GM19467 (cell line): ENCODE data around the gene RPL19.
"Not testable (repeated sequence)": the region's sequence is repeated elsewhere in the genome, so short reads cannot be mapped to it uniquely, and the experiment has no call there.

Source experiments
- ATAC-seq: cut with Tn5 transposase; IDR thresholded peaks from one replicate; pipeline ENCODE4 v1.9.1; 2021; ENCODE audit warnings: mild to moderate bottlenecking, moderate library complexity; ENCODE audit not compliant: unreplicated experiment

RPL19 gene

DNA sequence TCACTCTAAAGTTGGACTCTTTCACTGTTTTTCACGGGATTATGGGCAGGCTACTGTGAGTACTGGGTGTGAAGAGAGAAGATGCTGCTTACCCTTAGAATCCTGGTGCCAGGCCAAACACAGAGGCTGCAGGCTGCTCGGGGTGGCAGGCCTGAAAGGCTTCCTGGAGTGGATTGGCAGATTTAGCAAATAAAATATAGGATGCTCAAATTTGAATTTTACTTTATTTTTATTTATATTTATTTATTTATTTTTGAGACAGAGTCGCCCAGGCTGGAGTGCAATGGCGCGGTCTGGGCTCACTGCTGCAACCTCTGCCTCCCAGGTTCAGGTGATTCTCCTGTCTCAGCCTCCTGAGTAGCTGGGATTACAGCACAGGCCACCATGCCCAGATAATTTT lies 40.5 kb downstream of the RPL19 start:
- no peak for ATAC-seq

GRCh38 chr17:39243155-39243554 lies 43.1 kb downstream of the RPL19 start:
- ATAC-seq = no peak

GRCh38 chr17:39244016-39244599 lies 44.0 kb downstream of the RPL19 start:
- ATAC-seq = no peak

DNA sequence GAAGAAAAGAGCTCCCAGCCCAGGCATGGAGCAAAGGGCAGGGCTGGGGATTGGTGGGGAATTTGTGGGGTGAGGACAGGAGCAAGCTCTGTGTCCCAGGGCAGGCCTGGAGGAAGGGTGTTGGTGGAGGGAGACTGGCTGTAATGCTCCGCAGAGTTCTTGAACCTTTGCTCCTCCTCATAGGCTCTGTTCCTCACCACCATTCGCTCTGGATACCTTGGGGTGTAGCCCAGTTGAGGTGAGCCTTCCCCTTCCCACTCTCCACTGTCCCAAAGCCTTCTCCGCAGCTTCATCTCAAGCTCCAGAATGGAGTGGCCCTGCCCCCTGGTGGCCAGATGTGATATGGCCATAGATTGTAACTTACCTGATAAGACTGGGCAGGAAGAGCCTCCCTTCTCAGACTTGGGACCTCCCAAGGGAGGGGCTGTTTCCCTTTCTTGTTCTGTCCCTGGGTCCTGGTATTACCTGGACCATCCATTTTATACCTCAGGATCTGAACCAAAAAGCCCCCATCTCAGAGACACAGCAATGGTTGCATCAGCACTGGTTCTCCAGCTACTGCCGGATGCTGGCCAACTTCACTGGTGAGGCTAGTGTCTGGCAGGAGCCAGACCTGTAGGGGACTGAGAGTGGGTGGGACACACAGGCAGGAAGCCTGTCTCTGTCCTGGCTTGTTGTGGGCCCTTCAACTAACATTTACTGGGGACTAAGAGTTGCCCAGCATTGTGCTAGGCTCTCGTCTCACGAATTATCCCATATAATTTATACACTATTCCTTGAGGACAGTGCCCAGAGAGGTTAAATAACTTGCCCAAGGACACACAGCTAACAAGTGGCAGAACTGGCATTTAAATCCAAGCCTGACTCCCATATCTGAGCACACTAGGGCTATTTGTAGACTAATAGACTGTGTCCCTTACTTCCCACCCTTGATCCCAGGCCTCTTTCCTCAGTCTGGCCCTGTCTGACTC lies 44.8 kb downstream of the RPL19 start:
- ATAC-seq = no peak

GRCh38 chr17:39246274-39246673 lies 46.2 kb downstream of the RPL19 start:
- ATAC-seq = no peak

DNA sequence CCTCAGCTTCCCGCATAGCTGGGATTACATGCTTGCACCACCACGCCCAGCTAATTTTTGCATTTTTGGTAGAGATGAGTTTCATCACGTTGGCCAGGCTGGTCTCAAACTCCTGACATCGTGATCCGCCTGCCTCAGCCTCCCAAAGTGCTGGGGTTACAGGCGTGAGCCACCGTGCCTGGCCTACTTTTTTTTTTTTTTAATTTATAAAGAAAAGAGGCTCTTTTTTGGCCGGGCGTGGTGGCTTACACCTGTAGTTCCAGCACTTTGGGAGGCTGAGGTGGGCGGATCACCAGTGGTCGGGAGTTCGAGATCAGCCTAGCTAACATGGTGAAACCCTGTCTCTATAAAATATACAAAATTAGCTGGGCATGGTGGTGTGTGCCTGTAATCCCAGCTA lies 50.0 kb downstream of the RPL19 start:
- not testable (repeated sequence) for ATAC-seq

- no peak for ATAC-seq
Measured at GRCh38 chr17:39251997-39252396, 51.9 kb downstream of the RPL19 start.

DNA sequence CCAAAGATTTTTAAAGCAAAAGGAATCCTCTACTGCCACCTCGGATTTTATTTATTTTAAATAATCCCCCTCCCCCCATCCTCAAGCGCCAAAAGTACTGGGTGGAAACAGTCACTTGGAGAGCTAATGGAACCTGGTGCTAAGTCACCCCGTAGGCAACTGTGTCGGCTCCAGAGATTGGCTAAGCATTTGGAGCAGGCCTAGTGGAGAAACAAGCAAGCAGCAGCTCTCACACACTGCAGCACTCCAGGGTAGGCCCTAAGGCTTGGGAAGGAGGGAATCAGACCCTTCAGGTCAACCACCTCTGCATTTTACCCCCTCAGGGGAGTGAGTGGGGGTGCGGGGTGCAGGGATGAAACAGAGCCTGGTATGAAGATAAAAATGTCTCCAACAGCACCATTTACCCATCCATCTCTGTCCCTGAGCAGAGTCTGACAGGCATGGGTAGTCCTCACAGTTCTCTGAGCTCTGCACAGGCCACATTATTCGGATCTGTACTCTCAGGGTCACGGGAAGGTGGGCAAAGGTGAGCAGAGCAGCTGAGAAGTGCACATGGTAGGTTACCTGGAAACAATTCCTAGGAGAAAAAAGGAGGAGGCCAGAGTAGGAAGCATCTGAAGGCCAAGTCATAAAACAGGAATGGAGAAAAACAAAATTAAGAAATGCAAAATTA lies 52.8 kb downstream of the RPL19 start:
- no peak for ATAC-seq
